HL-60/S4 (cell line): Measurements from ENCODE around the gene NFATC2.

ENCODE experiments used
- in situ Hi-C: fragments of 300-500 bp; cut with MboI; formaldehyde crosslinking; loops from 2 replicates; pipeline ENCODE4 v1.14.3; 2022; ENCODE audit warnings: low sequenced_read_pairs

NFATC2 gene

GRCh38 chr20:51497542-51498467 is 44.7 kb downstream of the NFATC2 start:
- in situ Hi-C loops: no loop called here

DNA sequence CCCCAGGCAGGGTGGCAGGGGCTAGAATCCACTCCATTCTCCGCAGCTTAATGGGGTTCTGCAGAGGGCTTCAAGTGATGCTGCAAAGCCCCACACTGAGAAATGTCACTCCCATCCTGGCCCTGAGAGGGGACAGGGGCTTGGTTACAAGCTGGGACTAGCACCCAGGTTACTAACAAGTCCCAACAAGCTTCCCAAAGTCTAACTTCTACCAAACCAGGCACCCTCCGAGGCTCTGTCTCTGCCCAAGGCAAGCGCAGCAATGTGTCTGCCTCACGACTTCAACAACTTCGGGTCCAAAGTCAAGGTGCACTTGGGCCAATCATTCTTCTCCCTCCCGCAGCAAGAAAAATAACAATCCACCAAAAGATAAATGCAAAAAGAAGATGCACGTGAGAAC is 45.6 kb downstream of the NFATC2 start:
- in situ Hi-C loops: no loop called here

- in situ Hi-C loops: no loop called here
Observed at GRCh38 chr20:51495921-51496545, 46.5 kb downstream of the NFATC2 start.

- in situ Hi-C loops: no loop called here
Observed at GRCh38 chr20:51495291-51495690, 47.2 kb downstream of the NFATC2 start.

GRCh38 chr20:51494241-51495110 is 48.0 kb downstream of the NFATC2 start:
- in situ Hi-C loops: no loop called here

DNA sequence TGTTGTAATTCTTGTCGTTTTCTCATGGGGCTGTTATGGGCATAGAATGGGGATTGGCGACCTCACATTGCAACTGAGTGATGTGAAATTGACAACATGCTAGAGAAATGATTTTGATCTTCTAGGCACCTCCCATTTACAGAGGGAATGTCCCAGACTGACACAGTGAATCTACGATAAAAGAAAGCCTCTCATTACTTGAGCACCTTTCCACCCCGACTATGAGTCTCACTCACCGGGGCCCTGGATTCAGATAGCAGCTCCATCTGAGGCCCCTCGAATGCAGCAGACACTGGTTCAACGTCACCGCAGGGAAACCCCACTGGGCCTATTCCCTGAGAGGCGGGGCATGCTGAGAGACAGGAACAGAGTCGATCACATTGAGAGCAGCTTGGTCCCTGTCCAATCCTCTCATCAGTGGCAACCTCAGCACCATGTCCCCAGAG is 49.1 kb downstream of the NFATC2 start:
- in situ Hi-C loops: no loop called here

- in situ Hi-C loops: no loop called here
Observed at GRCh38 chr20:51492167-51493092, 50.1 kb downstream of the NFATC2 start.

DNA sequence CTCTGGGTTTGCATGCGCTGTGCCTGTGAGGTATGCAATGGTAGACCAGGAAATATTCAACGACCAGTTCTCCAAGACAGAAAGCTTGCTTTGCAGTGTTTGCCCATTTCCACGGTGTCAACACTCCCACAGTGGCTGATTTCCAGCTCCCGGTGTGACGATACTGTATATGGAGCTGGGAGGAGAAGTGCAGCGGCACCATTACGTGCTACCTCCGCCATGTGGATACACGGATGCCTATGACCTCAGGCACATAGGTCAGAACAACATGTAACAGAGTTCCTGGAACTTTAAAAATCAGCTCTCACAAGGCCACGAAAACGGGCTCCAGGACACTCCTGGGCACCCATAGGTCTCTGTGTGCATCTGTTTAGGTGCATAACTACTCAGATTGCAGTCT is 51.1 kb downstream of the NFATC2 start:
- in situ Hi-C loops: no loop called here

DNA sequence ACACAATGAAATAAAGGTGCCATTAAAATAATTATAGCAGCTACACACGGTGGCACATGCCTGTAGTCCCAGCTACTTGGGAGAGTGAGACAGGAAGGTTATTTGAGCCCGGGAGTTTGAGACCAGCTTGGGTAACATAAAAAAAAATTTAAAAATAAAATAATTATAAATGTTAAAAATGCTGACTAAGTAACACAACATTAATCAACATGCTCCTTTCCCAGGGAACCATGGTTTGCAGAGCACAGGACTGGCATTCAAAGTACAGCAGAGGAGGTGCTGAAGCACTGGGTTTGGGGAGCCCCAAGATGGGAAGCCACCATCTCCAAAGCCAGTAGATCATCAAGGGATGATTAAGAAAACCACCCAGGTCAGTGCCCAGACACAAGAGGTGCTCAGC is 51.9 kb downstream of the NFATC2 start:
- in situ Hi-C loops: no loop called here

DNA sequence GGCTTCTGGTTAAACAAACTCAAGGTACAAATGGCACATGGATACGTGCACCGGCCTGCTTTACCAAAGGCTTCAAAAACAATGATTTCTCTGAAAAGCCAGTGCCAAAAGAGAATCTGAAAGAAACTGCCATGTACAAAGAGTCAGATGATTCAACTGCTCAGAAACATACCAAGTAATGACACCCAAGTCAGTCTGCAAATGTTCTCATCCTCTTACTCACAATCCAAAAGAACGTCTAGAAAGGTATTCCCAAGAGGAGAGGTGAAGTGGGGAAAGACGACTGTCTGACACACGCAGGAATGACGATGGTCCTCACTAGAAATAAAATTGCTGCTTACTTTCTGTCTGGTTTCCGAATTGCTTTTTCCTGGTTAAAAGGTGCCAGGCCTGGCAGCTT is 52.9 kb downstream of the NFATC2 start:
- in situ Hi-C loops: no loop called here

GRCh38 chr20:51488331-51488730 is 54.2 kb downstream of the NFATC2 start:
- in situ Hi-C loops: no loop called here

- in situ Hi-C loops: no loop called here
Observed at GRCh38 chr20:51487565-51488268, 54.8 kb downstream of the NFATC2 start.

- in situ Hi-C loops: no loop called here
Observed at GRCh38 chr20:51487076-51487475, 55.4 kb downstream of the NFATC2 start.

GRCh38 chr20:51486197-51487005 is 56.1 kb downstream of the NFATC2 start:
- in situ Hi-C loops: no loop called here

GRCh38 chr20:51484831-51485230 is 57.7 kb downstream of the NFATC2 start:
- in situ Hi-C loops: no loop called here

- in situ Hi-C loops: no loop called here
Observed at GRCh38 chr20:51484141-51484815, 58.2 kb downstream of the NFATC2 start.

DNA sequence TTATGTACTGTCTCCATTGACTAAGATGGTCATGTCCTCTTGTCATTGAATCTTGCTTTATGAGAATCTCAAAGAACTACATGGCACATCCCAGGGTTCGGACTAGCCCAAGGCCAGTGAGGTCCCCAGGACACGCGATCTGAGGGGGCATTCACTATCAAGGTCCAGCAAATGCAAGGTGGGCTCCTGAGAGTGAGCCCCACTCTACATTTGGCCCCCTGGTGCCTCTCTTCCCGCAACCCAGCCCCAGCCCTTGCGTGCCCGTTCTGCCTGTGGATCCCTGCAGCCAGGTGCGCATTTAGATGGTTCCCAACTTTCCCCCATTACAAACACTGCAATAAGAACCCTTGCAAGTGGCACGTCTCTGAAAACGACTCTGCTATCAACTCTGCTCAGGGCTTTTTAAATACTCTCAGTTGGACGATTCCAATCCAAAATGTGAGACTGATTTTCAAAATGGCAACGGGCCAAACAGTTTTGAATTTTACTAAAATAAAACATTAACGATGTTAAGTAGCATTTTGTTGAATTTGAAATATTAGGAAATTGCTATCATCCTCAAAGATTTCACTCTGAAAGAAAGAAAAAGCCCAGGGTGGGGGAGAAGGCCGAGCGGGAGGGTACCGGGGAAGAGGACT is 59.6 kb downstream of the NFATC2 start:
- in situ Hi-C loops: no loop called here
